ENCODE measurements around the gene ISG15. TPM values are rescaled to one million over a fixed set of nuclear protein-coding genes. Genes with fewer than 3 reads are reported as not detected.

ISG15 gene
- total and polyA plus RNA-seq, 9 of the 15 experiments (the other 6 are each of a cell fraction or from before 2014, with no cell fraction given): 0.40 to 58.3 (median 12.2) TPM

GRCh38 chr1:1020000-1020404, 6.7 kb downstream of the ISG15 start, which contains the start of gene AGRN (continued):
- no peak for TF ChIP-seq ZMIZ1 (IDR thresholded peaks at IDR 0.05; ENCODE audit: low read depth in 2 of 2, low read length in 2 of 2)
- peak; percentile 67 for TF ChIP-seq GATAD2B (IDR thresholded peaks at IDR 0.05; ENCODE audit: borderline replicate concordance)
- no peak for TF ChIP-seq CBX5 (IDR thresholded peaks at IDR 0.05; ENCODE audit: borderline replicate concordance, low read depth)
- TF ChIP-seq MTA1 (IDR thresholded peaks at IDR 0.05; ENCODE audit: borderline replicate concordance): no peak
- no peak for TF ChIP-seq ASH1L (IDR thresholded peaks at IDR 0.05; ENCODE audit: borderline replicate concordance, low read depth, partially characterized antibody)
- no peak for TF ChIP-seq HMG20A (CRISPR knock-in tag; conservative IDR thresholded peaks at IDR 0.05)
- no peak for TF ChIP-seq BRD4 (IDR thresholded peaks at IDR 0.05)
- TF ChIP-seq HSF4 (CRISPR knock-in tag; IDR thresholded peaks at IDR 0.05; ENCODE audit: borderline replicate concordance): no peak
- no peak for TF ChIP-seq KDM1A (IDR thresholded peaks at IDR 0.05)
- no peak for TF ChIP-seq NCOA4 (IDR thresholded peaks at IDR 0.05; ENCODE audit: partially characterized antibody)
- peak; percentile 84 for TF ChIP-seq RB1 (IDR thresholded peaks at IDR 0.05; ENCODE audit: low read depth)
- TF ChIP-seq ZNF146 (CRISPR knock-in tag; IDR thresholded peaks at IDR 0.05; ENCODE audit: unreplicated experiment): no peak
- TF ChIP-seq ZNF785 (CRISPR knock-in tag; IDR thresholded peaks at IDR 0.05): no peak
- no peak for TF ChIP-seq HNRNPLL (IDR thresholded peaks at IDR 0.05; ENCODE audit: low read depth, low read length, poor library complexity, severe bottlenecking)
- no peak for TF ChIP-seq TFE3 (CRISPR knock-in tag; IDR thresholded peaks at IDR 0.05)
- 0 out of 2 replicates have a peak, but pooled peaks have one; percentile 35 for TF ChIP-seq FOXP1 (CRISPR knock-in tag; IDR thresholded peaks at IDR 0.05)
- TF ChIP-seq ZNF766 (CRISPR knock-in tag; conservative IDR thresholded peaks at IDR 0.05): no peak
- no peak for TF ChIP-seq WHSC1 (IDR thresholded peaks at IDR 0.05; ENCODE audit: low read length)
- TF ChIP-seq ZNF507 (tag; conservative IDR thresholded peaks at IDR 0.05): no peak
- TF ChIP-seq BACH1 (tag; IDR thresholded peaks at IDR 0.05): no peak
- no peak for TF ChIP-seq KLF16 (IDR thresholded peaks at IDR 0.05)
- TF ChIP-seq ZNF778 (CRISPR knock-in tag; IDR thresholded peaks at IDR 0.05): no peak
- no peak for TF ChIP-seq ZNF253 (CRISPR knock-in tag; conservative IDR thresholded peaks at IDR 0.05)
- peak; percentile 81 for TF ChIP-seq CHD1 (IDR thresholded peaks at IDR 0.05; ENCODE audit: low read length)
- TF ChIP-seq FOXK2 (conservative IDR thresholded peaks at IDR 0.05 in 1 of 2, IDR thresholded peaks at IDR 0.05 in 1 of 2; ENCODE audit: low read depth in 2 of 2): no peak
- no peak for TF ChIP-seq SNAPC5 (CRISPR knock-in tag; IDR thresholded peaks at IDR 0.05)
- no peak for TF ChIP-seq PTTG1 (tag; IDR thresholded peaks at IDR 0.05; ENCODE audit: low read depth)
- TF ChIP-seq BMI1 (IDR thresholded peaks at IDR 0.05; ENCODE audit: low read length): no peak
